ENCODE data around the gene RPS6KA5.
"Not testable (repeated sequence)": the region's sequence is repeated elsewhere in the genome, so short reads cannot be mapped to it uniquely, and the experiment has no call there.

DNA sequence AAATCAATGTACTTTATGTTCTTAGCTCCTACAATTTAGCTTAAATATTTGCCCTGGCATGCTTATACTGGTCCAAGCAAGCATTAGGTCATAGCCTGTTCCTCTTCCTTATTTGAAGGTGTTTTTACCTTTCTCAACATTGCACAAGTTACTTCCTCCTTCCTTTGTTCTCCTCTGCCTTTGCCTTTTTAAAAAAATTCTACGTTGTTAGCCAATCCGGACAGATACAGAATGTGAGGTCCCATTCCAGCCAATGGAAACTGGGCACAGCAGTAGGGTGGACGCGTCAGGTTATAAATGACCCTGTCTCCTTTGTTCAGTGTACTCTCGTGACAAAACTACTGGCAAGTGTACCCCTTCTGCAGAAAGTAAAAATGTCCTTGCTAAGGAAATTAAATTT is 27.0 kb upstream of the RPS6KA5 start:
- TF ChIP-seq, protein P1, sequence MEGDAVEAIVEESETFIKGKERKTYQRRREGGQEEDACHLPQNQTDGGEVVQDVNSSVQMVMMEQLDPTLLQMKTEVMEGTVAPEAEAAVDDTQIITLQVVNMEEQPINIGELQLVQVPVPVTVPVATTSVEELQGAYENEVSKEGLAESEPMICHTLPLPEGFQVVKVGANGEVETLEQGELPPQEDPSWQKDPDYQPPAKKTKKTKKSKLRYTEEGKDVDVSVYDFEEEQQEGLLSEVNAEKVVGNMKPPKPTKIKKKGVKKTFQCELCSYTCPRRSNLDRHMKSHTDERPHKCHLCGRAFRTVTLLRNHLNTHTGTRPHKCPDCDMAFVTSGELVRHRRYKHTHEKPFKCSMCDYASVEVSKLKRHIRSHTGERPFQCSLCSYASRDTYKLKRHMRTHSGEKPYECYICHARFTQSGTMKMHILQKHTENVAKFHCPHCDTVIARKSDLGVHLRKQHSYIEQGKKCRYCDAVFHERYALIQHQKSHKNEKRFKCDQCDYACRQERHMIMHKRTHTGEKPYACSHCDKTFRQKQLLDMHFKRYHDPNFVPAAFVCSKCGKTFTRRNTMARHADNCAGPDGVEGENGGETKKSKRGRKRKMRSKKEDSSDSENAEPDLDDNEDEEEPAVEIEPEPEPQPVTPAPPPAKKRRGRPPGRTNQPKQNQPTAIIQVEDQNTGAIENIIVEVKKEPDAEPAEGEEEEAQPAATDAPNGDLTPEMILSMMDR (IDR thresholded peaks at IDR 0.05): not testable (repeated sequence)
- TF ChIP-seq ZFX (IDR thresholded peaks at IDR 0.05; ENCODE audit: borderline replicate concordance): not testable (repeated sequence)
